SK-N-SH (cell line): Measurements from ENCODE around the gene CACFD1. TPM values are rescaled to one million over a fixed set of nuclear protein-coding genes. Genes with fewer than 3 reads are reported as not detected.

Experiments used
- CTCF ChIA-PET: fragments of 300-600, 350-600 bp; formaldehyde crosslinking; extraction: SDS; loops from one replicate; lab custom pipeline; 2021; lab: Yijun Ruan, JAX
- POLR2A ChIA-PET: fragments of 350-600 bp; sonication (Branson Sonifier 250); formaldehyde crosslinking; extraction: SDS; loops from one replicate; lab custom pipeline; 2020; ENCODE audit warnings: antibody characterized with exemption, inconsistent platforms; lab: Yijun Ruan, JAX
- DNase-seq: peaks from one replicate; pipeline ENCODE4 v3.0.0; 2012
- H2AFZ ChIP-seq: fragments of 200-600 bp; sonication (generic); 2 replicates; pipeline ENCODE4 v1.8.1; 2016; ENCODE audit warnings: antibody characterized with exemption, mild to moderate bottlenecking, low read depth
- H3F3A ChIP-seq: fragments of 200-600 bp; sonication (generic); replicated peaks from 2 replicates; pipeline ENCODE3; 2016; ENCODE audit warnings: antibody characterized with exemption, mild to moderate bottlenecking; ENCODE audit not compliant: insufficient read depth
- H3K27ac ChIP-seq, 2 experiments: fragments of 200-500 bp in 1 of 2; fragments of 200-600 bp in 1 of 2; sonication (Bioruptor generic) in 1 of 2; sonication (generic), shearing (Covaris generic) in 1 of 2; 2 replicates each; pipeline versions ENCODE4 v1.5.1 to v1.6.1; 2014 to 2016; ENCODE audit warnings: low read depth in 2 of 2, inconsistent platforms in 1 of 2, low read length in 1 of 2, mild to moderate bottlenecking in 1 of 2, mixed read lengths in 1 of 2
- H3K27me3 ChIP-seq: fragments of 200-600 bp; sonication (generic), shearing (Covaris generic); 2 replicates; pipeline ENCODE4 v1.6.1; 2016; ENCODE audit warnings: mixed run types; ENCODE audit not compliant: insufficient read depth
- H3K36me3 ChIP-seq, 2 experiments: fragments of 200-500 bp in 1 of 2; fragments of 200-600 bp in 1 of 2; sonication (Bioruptor generic) in 1 of 2; sonication (generic) in 1 of 2; replicated peaks in 1 of 2; 2 replicates each; pipeline versions ENCODE3 to v1.5.1; 2014 to 2016; ENCODE audit warnings: low read length in 1 of 2, mild to moderate bottlenecking in 1 of 2; ENCODE audit not compliant: insufficient read depth in 2 of 2, control insufficient read depth in 1 of 2
- H3K4me1 ChIP-seq, 2 experiments: fragments of 200-500 bp in 1 of 2; fragments of 200-600 bp in 1 of 2; sonication (Bioruptor generic) in 1 of 2; sonication (generic), shearing (Covaris generic) in 1 of 2; 2 replicates each; pipeline versions ENCODE4 v1.5.1 to v1.6.1; 2014 to 2016; ENCODE audit warnings: low read depth in 1 of 2, low read length in 1 of 2, mixed run types in 1 of 2; ENCODE audit not compliant: insufficient read depth in 2 of 2, control insufficient read depth in 1 of 2
- H3K4me2 ChIP-seq: fragments of 200-600 bp; sonication (generic), shearing (Covaris generic); 2 replicates; pipeline ENCODE4 v1.6.1; 2017; ENCODE audit warnings: mixed run types
- H3K4me3 ChIP-seq, 2 experiments: fragments of 200-500 bp in 1 of 2; fragments of 200-600 bp in 1 of 2; sonication (Bioruptor generic) in 1 of 2; sonication (generic), shearing (Covaris generic) in 1 of 2; 2 replicates each; pipeline versions ENCODE4 v1.5.1 to v1.8.1; 2014 to 2016; ENCODE audit warnings: low read depth in 2 of 2, inconsistent platforms in 1 of 2, low read length in 1 of 2, mild to moderate bottlenecking in 1 of 2, mixed read lengths in 1 of 2, moderate library complexity in 1 of 2
- H3K79me2 ChIP-seq: fragments of 200-600 bp; sonication (generic); 2 replicates; pipeline ENCODE4 v1.8.1; 2017; ENCODE audit warnings: mild to moderate bottlenecking; ENCODE audit not compliant: insufficient read depth
- H3K9ac ChIP-seq: fragments of 200-600 bp; sonication (generic); 2 replicates; pipeline ENCODE4 v1.6.1; 2017; ENCODE audit warnings: mixed run types
- H3K9me2 ChIP-seq: fragments of 200-600 bp; sonication (generic); 2 replicates; pipeline ENCODE4 v1.6.1; 2017; ENCODE audit warnings: mixed run types
- H3K9me3 ChIP-seq: fragments of 200-600 bp; sonication (generic); 2 replicates; pipeline ENCODE4 v1.6.1; 2017; ENCODE audit warnings: mixed run types, mild to moderate bottlenecking, moderate library complexity
- H4K20me1 ChIP-seq: fragments of 200-600 bp; sonication (generic); 2 replicates; pipeline ENCODE4 v1.6.1; 2017; ENCODE audit warnings: mild to moderate bottlenecking, mixed run types; ENCODE audit not compliant: insufficient read depth
- ELF1 ChIP-seq: IDR thresholded peaks from 2 replicates; pipeline ENCODE4 v1.4.0; 2012
- EP300 ChIP-seq, 2 experiments: IDR thresholded peaks; 2 replicates each; pipeline versions ENCODE4 v1.4.0 to v1.6.1; 2012; ENCODE audit warnings: borderline replicate concordance in 1 of 2, low read depth in 1 of 2, low read length in 1 of 2
- FOSL2 ChIP-seq: IDR thresholded peaks from 2 replicates; pipeline ENCODE4 v1.4.0; 2012; ENCODE audit warnings: low read depth, mild to moderate bottlenecking, moderate library complexity, borderline replicate concordance
- FOXM1 ChIP-seq: IDR thresholded peaks from 2 replicates; pipeline ENCODE4 v1.4.0; 2012; ENCODE audit warnings: low read depth, mild to moderate bottlenecking
- GATA2 ChIP-seq: sonication (generic); formaldehyde crosslinking; IDR thresholded peaks from 2 replicates; pipeline ENCODE4 v1.5.0; 2020; ENCODE audit warnings: mild to moderate bottlenecking, missing genetic modification reagents
- JUND ChIP-seq: IDR thresholded peaks from 2 replicates; pipeline ENCODE4 v1.4.0; 2012
- MAX ChIP-seq: IDR thresholded peaks from 2 replicates; pipeline ENCODE4 v1.4.0; 2012; ENCODE audit warnings: low read depth
- MEF2A ChIP-seq: IDR thresholded peaks from 2 replicates; pipeline ENCODE4 v1.4.0; 2012; ENCODE audit warnings: low read depth, borderline replicate concordance
- MXI1 ChIP-seq: IDR thresholded peaks from 2 replicates; pipeline ENCODE4 v1.6.1; 2012; ENCODE audit warnings: mild to moderate bottlenecking, low read depth, low read length, improper control_type of control experiment
- NRF1 ChIP-seq: IDR thresholded peaks from 2 replicates; pipeline ENCODE4 v1.6.1; 2012; ENCODE audit warnings: low read depth, mild to moderate bottlenecking, low read length
- REST ChIP-seq: IDR thresholded peaks from 2 replicates; pipeline ENCODE4 v1.6.1; 2012; ENCODE audit warnings: mild to moderate bottlenecking, low read depth, low read length, moderate library complexity
- SIN3A ChIP-seq: IDR thresholded peaks from 2 replicates; pipeline ENCODE4 v1.6.1; 2012; ENCODE audit warnings: low read depth, mild to moderate bottlenecking, low read length, moderate library complexity, borderline replicate concordance
- SMC3 ChIP-seq: IDR thresholded peaks from 2 replicates; pipeline ENCODE4 v1.6.1; 2012; ENCODE audit warnings: low read depth, low read length, improper control_type of control experiment
- TCF12 ChIP-seq: IDR thresholded peaks from 2 replicates; pipeline ENCODE4 v1.4.0; 2012
- TEAD4 ChIP-seq: IDR thresholded peaks from 2 replicates; pipeline ENCODE4 v1.4.0; 2012; ENCODE audit warnings: mild to moderate bottlenecking, borderline replicate concordance; ENCODE audit not compliant: insufficient read depth
- USF1 ChIP-seq: IDR thresholded peaks from 2 replicates; pipeline ENCODE4 v1.4.0; 2012; ENCODE audit warnings: low read depth, borderline replicate concordance
- YY1 ChIP-seq: IDR thresholded peaks from 2 replicates; pipeline ENCODE4 v1.4.0; 2012; ENCODE audit warnings: low read depth, mild to moderate bottlenecking
- ZBTB33 ChIP-seq: IDR thresholded peaks from 2 replicates; pipeline ENCODE4 v1.4.0; 2012; ENCODE audit warnings: low read depth, borderline replicate concordance
- WGBS: methylation state at CpG from one replicate; pipeline ENCODE4 v1.1.6; 2017; ENCODE audit warnings: low lambda C conversion rate; 5-methylcytosine and 5-hydroxymethylcytosine counted together
- polyA plus RNA-seq, 3 experiments: library from polyadenylated mRNA; depleted of rRNA; stranded (reverse); fragments of >200 nt; gene quantifications; 2 replicates each; pipeline ENCODE4 v1.2.3, GENCODE V29; 2012

CACFD1 gene
- polyA plus RNA-seq, 1 of the 3 experiments (the other 2 are of a cell fraction): 16.8 TPM

- Histone ChIP-seq H3K36me3 (peaks cover 23 to 44% of the 10 kb centered on the region in 2 experiments), H4K20me1 (0 out of 2 replicates have a peak, but pooled peaks cover 5% of the 10 kb centered on the region), H2AFZ (no peak overlapping the region), H3F3A (no peaks in the 10 kb centered on the region), H3K4me1 (peaks cover 4 to 10% of the 10 kb centered on the region in 2 experiments; a peak in 2 of 4 replicates), H3K9ac (no peak overlapping the region), H3K27me3 (no peaks in the 10 kb centered on the region), H3K9me2 (no peaks in the 10 kb centered on the region), H3K9me3 (no peaks in the 10 kb centered on the region), H3K27ac (no peak overlapping the region), H3K4me2 (no peak overlapping the region), H3K4me3 (no peak overlapping the region), H3K79me2 (peaks cover 52% of the 10 kb centered on the region)
- WGBS: 100% methylated on average over 1 of the region's 1 CpG
- ChIA-PET CTCF (interaction anchor here (3.7 kb wide), 1 partner anchor 10 kb away, joined by 14 read pairs; no protein-coding TSS in a partner anchor), POLR2A (no interaction called here)
- DNase-seq: no peak
- no peak for TF ChIP-seq TCF12
- no peak for TF ChIP-seq NRF1
- no peak for TF ChIP-seq YY1
- TF ChIP-seq SMC3: no peak
- no peak for TF ChIP-seq GATA2 (CRISPR knock-in tag)
- TF ChIP-seq MXI1: no peak
- no peak for TF ChIP-seq FOSL2
- no peak for TF ChIP-seq ZBTB33
- no peak for TF ChIP-seq EP300 (IDR thresholded peaks at IDR 0.05; ENCODE audit: borderline replicate concordance in 1 of 2, low read depth in 1 of 2, low read length in 1 of 2)
- no peak for TF ChIP-seq MAX
- no peak for TF ChIP-seq MEF2A
- TF ChIP-seq USF1: no peak
- no peak for TF ChIP-seq SIN3A
- TF ChIP-seq REST: no peak
- TF ChIP-seq TEAD4: no peak
- TF ChIP-seq ELF1: no peak
- TF ChIP-seq FOXM1: no peak
- TF ChIP-seq JUND: no peak
These were observed 44.6 kb upstream of the CACFD1 start for GRCh38 chr9:133415170-133415569.
